ENCODE data around the gene MSL3B.

Gene MSL3B

GRCh38 chr2:233819884-233820773 is 48.1 kb downstream of the MSL3B start:
- H3K36me3 ChIP-seq (replicated peaks; ENCODE audit: insufficient read depth, low read length), result no peaks in the 10 kb centered on the region
- no peak for TF ChIP-seq EZH2phosphoT487 (IDR thresholded peaks at IDR 0.05; ENCODE audit: low read length)
- no peak for TF ChIP-seq CTCF (IDR thresholded peaks at IDR 0.05; ENCODE audit: low read length)
- no peak for TF ChIP-seq EZH2 (optimal IDR thresholded peaks at IDR 0.05; ENCODE audit: low read depth, low read length)
- H3K79me2 ChIP-seq (ENCODE audit: low read length), result no peaks in the 10 kb centered on the region
- no peaks in the 10 kb centered on the region for H3F3A ChIP-seq (ENCODE audit: insufficient read depth, low read length)
- no peak overlapping the region for H2AFZ ChIP-seq (ENCODE audit: low read length)
- H3K9me2 ChIP-seq (replicated peaks; ENCODE audit: insufficient read depth, low read length), result no peaks in the 10 kb centered on the region
- no peak overlapping the region for H3K4me3 ChIP-seq (ENCODE audit: low read length)
- no peak overlapping the region for H3K27ac ChIP-seq (ENCODE audit: low read length)
- H3K9ac ChIP-seq (ENCODE audit: low read length), result no peak overlapping the region
- H3K27me3 ChIP-seq (replicated peaks; ENCODE audit: insufficient read depth, low read length), result no peaks in the 10 kb centered on the region
- H3K4me2 ChIP-seq (ENCODE audit: low read depth, low read length), result no peak overlapping the region
- H3K4me1 ChIP-seq (ENCODE audit: low read length), result no peaks in the 10 kb centered on the region
- no peaks in the 10 kb centered on the region for H3K9me3 ChIP-seq (replicated peaks; ENCODE audit: insufficient read depth, low read length)
- DNase-seq, result no peak
- H4K20me1 ChIP-seq (ENCODE audit: insufficient read depth, low read length), result no peaks in the 10 kb centered on the region

GRCh38 chr2:233818639-233819621 is 49.3 kb downstream of the MSL3B start:
- Histone ChIP-seq H3K4me2 (ENCODE audit: low read depth, low read length) (no peak overlapping the region), H3K27ac (ENCODE audit: low read length) (no peak overlapping the region), H3K4me3 (ENCODE audit: low read length) (no peak overlapping the region), H2AFZ (ENCODE audit: low read length) (no peak overlapping the region), H3K36me3 (replicated peaks; ENCODE audit: insufficient read depth, low read length) (no peaks in the 10 kb centered on the region), H4K20me1 (ENCODE audit: insufficient read depth, low read length) (no peaks in the 10 kb centered on the region), H3K9ac (ENCODE audit: low read length) (no peak overlapping the region), H3K9me3 (replicated peaks; ENCODE audit: insufficient read depth, low read length) (no peaks in the 10 kb centered on the region), H3K27me3 (replicated peaks; ENCODE audit: insufficient read depth, low read length) (no peaks in the 10 kb centered on the region), H3K9me2 (replicated peaks; ENCODE audit: insufficient read depth, low read length) (no peaks in the 10 kb centered on the region), H3F3A (ENCODE audit: insufficient read depth, low read length) (no peaks in the 10 kb centered on the region), H3K4me1 (ENCODE audit: low read length) (no peaks in the 10 kb centered on the region), H3K79me2 (ENCODE audit: low read length) (no peaks in the 10 kb centered on the region)
- DNase-seq, result no peak
- TF ChIP-seq EZH2phosphoT487 (IDR thresholded peaks at IDR 0.05; ENCODE audit: low read length) (no peak), CTCF (IDR thresholded peaks at IDR 0.05; ENCODE audit: low read length) (no peak), EZH2 (optimal IDR thresholded peaks at IDR 0.05; ENCODE audit: low read depth, low read length) (no peak)

DNA sequence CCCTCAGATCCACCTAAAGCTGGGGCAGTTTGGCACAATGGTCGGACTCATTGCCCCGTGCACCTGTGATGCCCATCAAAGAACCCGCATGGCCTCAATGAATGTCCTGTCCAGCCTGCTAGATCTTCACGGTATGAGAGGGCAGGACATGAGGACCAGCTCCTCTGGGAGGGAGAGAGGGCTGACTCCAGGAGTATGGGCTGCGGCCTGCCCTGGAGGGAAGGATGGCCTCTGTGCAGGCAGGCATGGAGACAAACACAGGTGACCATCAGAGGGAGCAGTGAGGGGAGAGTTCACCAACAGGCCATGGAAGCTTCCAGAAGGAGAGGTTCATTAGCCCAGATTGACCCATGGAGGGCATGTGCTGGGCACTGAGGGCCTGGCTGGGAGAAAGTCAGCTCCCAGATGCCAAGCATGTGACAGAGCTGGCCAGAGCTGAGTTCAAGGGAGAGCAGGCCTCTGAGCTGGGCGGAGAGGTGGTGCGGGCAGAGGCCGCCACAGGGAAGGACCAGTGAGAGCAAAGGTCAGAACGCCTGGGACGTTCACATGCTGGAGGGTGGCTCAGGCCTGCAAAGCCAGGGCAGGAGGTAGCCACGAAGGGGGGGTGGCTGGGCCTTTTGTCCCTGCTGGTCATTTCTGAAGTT is 50.1 kb downstream of the MSL3B start:
- no peaks in the 10 kb centered on the region for H3F3A ChIP-seq (ENCODE audit: insufficient read depth, low read length)
- H4K20me1 ChIP-seq (ENCODE audit: insufficient read depth, low read length), result no peaks in the 10 kb centered on the region
- no peak overlapping the region for H3K4me3 ChIP-seq (ENCODE audit: low read length)
- no peak for DNase-seq
- no peaks in the 10 kb centered on the region for H3K9me2 ChIP-seq (replicated peaks; ENCODE audit: insufficient read depth, low read length)
- TF ChIP-seq CTCF (IDR thresholded peaks at IDR 0.05; ENCODE audit: low read length) (no peak), EZH2 (optimal IDR thresholded peaks at IDR 0.05; ENCODE audit: low read depth, low read length) (no peak), EZH2phosphoT487 (IDR thresholded peaks at IDR 0.05; ENCODE audit: low read length) (no peak)
- no peaks in the 10 kb centered on the region for H3K36me3 ChIP-seq (replicated peaks; ENCODE audit: insufficient read depth, low read length)
- no peak overlapping the region for H2AFZ ChIP-seq (ENCODE audit: low read length)
- no peaks in the 10 kb centered on the region for H3K4me1 ChIP-seq (ENCODE audit: low read length)
- no peak overlapping the region for H3K27ac ChIP-seq (ENCODE audit: low read length)
- no peaks in the 10 kb centered on the region for H3K79me2 ChIP-seq (ENCODE audit: low read length)
- no peaks in the 10 kb centered on the region for H3K27me3 ChIP-seq (replicated peaks; ENCODE audit: insufficient read depth, low read length)
- no peak overlapping the region for H3K4me2 ChIP-seq (ENCODE audit: low read depth, low read length)
- H3K9ac ChIP-seq (ENCODE audit: low read length), result no peak overlapping the region
- H3K9me3 ChIP-seq (replicated peaks; ENCODE audit: insufficient read depth, low read length), result no peaks in the 10 kb centered on the region
